Activated CD8-positive, alpha-beta T cell treated with anti-CD3 and anti-CD28 coated beads for 36 hours (primary cell): ENCODE results near the gene NEK3. TPM values are rescaled to one million over a fixed set of nuclear protein-coding genes. Genes with fewer than 3 reads are reported as not detected.
A peak's percentile ranks its signal among the peaks of the same experiment; 100 is the strongest.

ENCODE experiments used
- ATAC-seq: fragments of 200-7000 bp; cut with Tn5 transposase; one replicate; pipeline ENCODE4 v1.10.0; 2021; ENCODE audit warnings: mild to moderate bottlenecking, moderate library complexity
- CTCF ChIA-PET: fragments of 350-600 bp; sonication (Branson Sonifier 250); formaldehyde crosslinking; loops from one replicate; lab custom pipeline; 2021; ENCODE audit warnings: antibody characterized with exemption; lab: Charles Lee
- POLR2A ChIA-PET: fragments of 350-600 bp; sonication (Branson Sonifier 250); formaldehyde crosslinking; loops from one replicate; lab custom pipeline; 2021; ENCODE audit warnings: antibody characterized with exemption; lab: Charles Lee
- DNase-seq: peaks from one replicate; pipeline ENCODE4 v3.0.0-alpha.2; 2020
- H3K27ac Mint-ChIP-seq: one replicate; pipeline ENCODE4 v1.8.0; 2021; ENCODE audit warnings: mild to moderate bottlenecking, mixed read lengths
- H3K27me3 Mint-ChIP-seq: one replicate; pipeline ENCODE4 v1.8.0; 2021; ENCODE audit warnings: mixed read lengths
- H3K36me3 Mint-ChIP-seq: one replicate; pipeline ENCODE4 v1.8.0; 2021; ENCODE audit warnings: low read depth, mixed read lengths
- H3K4me1 Mint-ChIP-seq: one replicate; pipeline ENCODE4 v1.8.0; 2021; ENCODE audit warnings: low read depth, mixed read lengths
- H3K4me3 Mint-ChIP-seq: one replicate; pipeline ENCODE4 v1.8.0; 2021; ENCODE audit warnings: mild to moderate bottlenecking, moderate library complexity, mixed read lengths
- H3K9me3 Mint-ChIP-seq: one replicate; pipeline ENCODE4 v1.8.0; 2021; ENCODE audit warnings: mixed read lengths
- CTCF ChIP-seq: fragments of 200-600 bp; IDR thresholded peaks from one replicate; pipeline ENCODE4 v1.8.0; 2022; ENCODE audit warnings: antibody characterized with exemption, mild to moderate bottlenecking
- intact Hi-C: fragments of 100-400 bp; cut with micrococcal nuclease; formaldehyde crosslinking; loops from one replicate; pipeline ENCODE4 v1.10.0; 2022
- total RNA-seq, 2 experiments: library from RNA; stranded (reverse); gene quantifications; one replicate each; pipeline ENCODE4 v1.2.3, GENCODE V29; 2021

Gene NEK3
- total RNA-seq, 2 experiments from 2014 or later, result 1.5 to 1.9 TPM

GRCh38 chr13:52161181-52161646 lies 1.8 kb upstream of the NEK3 start:
- intact Hi-C loops, result no loop called here
- TF ChIP-seq CTCF, result no peak
- Mint-ChIP-seq H3K4me3 (no peak overlapping the region), H3K27me3 (peaks cover 8% of the 10 kb centered on the region), H3K27ac (no peak overlapping the region), H3K4me1 (peaks cover 28% of the 10 kb centered on the region), H3K36me3 (peaks cover 2% of the 10 kb centered on the region), H3K9me3 (no peaks in the 10 kb centered on the region)
- POLR2A ChIA-PET, result no interaction called here
- DNase-seq (no peak), ATAC-seq (no peak)
- CTCF ChIA-PET, result interaction anchor here (0.6 to 1.7 kb wide), 3 partner anchors 31 to 289 kb away, joined by 3 to 5 read pairs (median 4); partner anchors contain the start of gene VPS36

- no peak overlapping the region for H3K4me3 Mint-ChIP-seq
- no peak for ATAC-seq
- ChIA-PET POLR2A (no interaction called here), CTCF (interaction anchor here (0.6 to 1.7 kb wide), 4 partner anchors 31 to 346 kb away, joined by 3 to 5 read pairs (median 4); partner anchors contain the start of gene VPS36)
- no peak overlapping the region for H3K27ac Mint-ChIP-seq
- H3K36me3 Mint-ChIP-seq, result no peaks in the 10 kb centered on the region
- no peaks in the 10 kb centered on the region for H3K9me3 Mint-ChIP-seq
- intact Hi-C loops, result no loop called here
- H3K27me3 Mint-ChIP-seq, result peaks cover 8% of the 10 kb centered on the region
- no peak for TF ChIP-seq CTCF
- peaks cover 28% of the 10 kb centered on the region for H3K4me1 Mint-ChIP-seq
- no peak for DNase-seq
Measured at GRCh38 chr13:52160506-52160905, 1.1 kb upstream of the NEK3 start.

GRCh38 chr13:52160053-52160452 lies 656 bp upstream of the NEK3 start:
- ATAC-seq, result no peak

GRCh38 chr13:52158629-52159158 lies 703 bp downstream of the NEK3 start:
- no peaks in the 10 kb centered on the region for H3K9me3 Mint-ChIP-seq
- H3K4me3 Mint-ChIP-seq, result peak overlapping the region; percentile 75
- no peak for TF ChIP-seq CTCF
- CTCF ChIA-PET, result interaction anchor here (0.8 to 1.8 kb wide), 5 partner anchors 15 to 343 kb away, joined by 3 to 4 read pairs (median 3); partner anchors contain the start of gene VPS36
- no peak for DNase-seq
- POLR2A ChIA-PET, result no interaction called here
- intact Hi-C loops, result no loop called here
- no peaks in the 10 kb centered on the region for H3K36me3 Mint-ChIP-seq
- H3K27ac Mint-ChIP-seq, result peak overlapping the region; percentile 68
- ATAC-seq, result no peak
- peaks cover 28% of the 10 kb centered on the region for H3K4me1 Mint-ChIP-seq
- H3K27me3 Mint-ChIP-seq, result peaks cover 8% of the 10 kb centered on the region

More at GRCh38 chr13:52160053-52160452, 656 bp upstream of the NEK3 start:
- DNase-seq, result no peak
- ChIA-PET CTCF (interaction anchor here (1.0 to 1.5 kb wide), 2 partner anchors 290 to 346 kb away, joined by 5 read pairs; partner anchors contain the start of gene VPS36), POLR2A (no interaction called here)
- Mint-ChIP-seq H3K27ac (peak overlapping the region; percentile 39), H3K4me1 (peaks cover 28% of the 10 kb centered on the region), H3K27me3 (peaks cover 8% of the 10 kb centered on the region), H3K9me3 (no peaks in the 10 kb centered on the region), H3K36me3 (no peaks in the 10 kb centered on the region), H3K4me3 (peak overlapping the region; percentile 75)
- TF ChIP-seq CTCF, result no peak
- intact Hi-C loops, result no loop called here

- Mint-ChIP-seq H3K4me1 (peaks cover 20% of the 10 kb centered on the region), H3K36me3 (no peaks in the 10 kb centered on the region), H3K9me3 (no peaks in the 10 kb centered on the region), H3K27me3 (peaks cover 8% of the 10 kb centered on the region), H3K27ac (no peak overlapping the region), H3K4me3 (no peak overlapping the region)
- no peak for ATAC-seq
- CTCF ChIA-PET, result interaction anchor here (1.3 to 2.0 kb wide), 4 partner anchors 10 to 38 kb away, joined by 4 to 7 read pairs (median 4); no protein-coding TSS in a partner anchor
- POLR2A ChIA-PET, result interaction anchor here (0.6 to 1.8 kb wide), 2 partner anchors 9 to 256 kb away, joined by 3 to 4 read pairs; no protein-coding TSS in a partner anchor
- no peak for TF ChIP-seq CTCF
- intact Hi-C loops, result no loop called here
- DNase-seq, result no peak
Measured at GRCh38 chr13:52156724-52157261, 2.6 kb downstream of the NEK3 start.
